Adrenal gland (tissue), 12 donors: ENCODE measurements around the gene AFAP1. TPM values are rescaled to one million over a fixed set of nuclear protein-coding genes. Genes with fewer than 3 reads are reported as not detected.

Experiments
- DNase-seq, 7 donors: peaks; one replicate each; pipeline ENCODE4 v3.0.0-alpha.2; 2019 to 2020
- H3K27ac ChIP-seq, 5 donors: fragments of 200-600 bp; sonication (generic) in 4 of 5; 1 replicate in 3 of 5; 2 replicates in 2 of 5; pipeline versions ENCODE4 v1.5.1 to v1.8.0; 2016 to 2020; ENCODE audit warnings: mild to moderate bottlenecking in 1 of 5
- H3K27me3 ChIP-seq: fragments of 200-600 bp; 2 replicates; pipeline ENCODE4 v1.8.0; 2021
- H3K36me3 ChIP-seq, 2 donors: fragments of 200-600 bp; replicated peaks in 1 of 2; 1 replicate in 1 of 2; 2 replicates in 1 of 2; pipeline versions ENCODE4 v1.5.1 to v1.8.0; 2018 to 2022
- H3K4me1 ChIP-seq, 2 donors: fragments of 200-600 bp; replicated peaks in 1 of 2; 1 replicate in 1 of 2; 2 replicates in 1 of 2; pipeline versions ENCODE4 v1.5.1 to v1.8.0; 2018 to 2021
- H3K4me3 ChIP-seq, 4 donors: fragments of 200-600 bp; sonication (generic) in 3 of 4; one replicate each; pipeline ENCODE4 v1.5.1; 2016 to 2018
- H3K9me3 ChIP-seq, 3 donors: fragments of 200-600 bp; sonication (generic) in 1 of 3; replicated peaks in 1 of 3; 1 replicate in 2 of 3; 2 replicates in 1 of 3; pipeline versions ENCODE4 v1.5.1 to v1.8.0; 2016 to 2021
- POLR2A ChIP-seq, 2 donors: fragments of 450-650 bp; IDR thresholded peaks; one replicate each; pipeline ENCODE4 v1.6.1; 2017; ENCODE audit warnings: antibody characterized with exemption in 2 of 2, mild to moderate bottlenecking in 2 of 2, moderate library complexity in 1 of 2
- WGBS, 4 donors: extraction: QIAGEN DNeasy Blood & Tissue Kit in 2 of 4; methylation state at CpG; one replicate each; pipeline versions ENCODE4 v1.1.5 to v1.1.7; 2013 to 2017; 5-methylcytosine and 5-hydroxymethylcytosine counted together
- intact Hi-C, 2 donors: fragments of 100-400 bp; cut with DNase I; formaldehyde crosslinking; loops; one replicate each; pipeline versions ENCODE4 v1.14.1 to v1.15.0; 2022 to 2023
- polyA plus RNA-seq, 3 donors: library from polyadenylated mRNA; stranded (reverse); fragments of 200-250 nt in 2 of 3; fragments of 350-450 nt in 1 of 3; fragmentation: Illumina TruSeq in 1 of 3; extraction: RNeasy Lipid Tissue Mini Kit (QIAGEN cat#74804) in 1 of 3; gene quantifications; one replicate each; pipeline ENCODE4 v1.2.3, GENCODE V29; 2013 to 2014
- total RNA-seq, 9 donors: library from RNA; depleted of rRNA in 4 of 9; stranded (reverse); fragments of >200 nt in 4 of 9; fragments of 120-200 nt in 1 of 9; fragmentation: NEBNext Ultra II Directional in 1 of 9; extraction: Animal tissue kit (Norgen Biotek cat#: 25700) in 1 of 9; gene quantifications; one replicate each; pipeline versions ENCODE4 v1.1.0 to v1.2.4, GENCODE V29; 2013 to 2023
- TF ChIP-seq, protein P1 (sequence below), 6 experiments: fragments of 450-650 bp in 4 of 6; fragments of 200-600 bp in 2 of 6; sonication (generic) in 1 of 6; IDR thresholded peaks; 1 replicate in 5 of 6; 2 replicates in 1 of 6; pipeline versions ENCODE4 v1.5.1 to v1.8.0; 2016 to 2021; ENCODE audit warnings: antibody characterized with exemption in 6 of 6, mild to moderate bottlenecking in 2 of 6, moderate library complexity in 1 of 6
- donor health status: healthy with polysubstance abuse.
- donor health status: Bipolar disorder and iron deficiency.
- donor health status: DM: yes; HTN: yes; CAD: no.
- donor health status: DM: no; HTN: no; CAD: no.
- donor health status: DM: no; HTN: no; CAD: no.
- donor health status: DM: yes; HTN: yes; CAD: no.

Gene AFAP1
- total and polyA plus RNA-seq, 12 donors, result 3.3 to 16.1 (median 9.8) TPM

DNA sequence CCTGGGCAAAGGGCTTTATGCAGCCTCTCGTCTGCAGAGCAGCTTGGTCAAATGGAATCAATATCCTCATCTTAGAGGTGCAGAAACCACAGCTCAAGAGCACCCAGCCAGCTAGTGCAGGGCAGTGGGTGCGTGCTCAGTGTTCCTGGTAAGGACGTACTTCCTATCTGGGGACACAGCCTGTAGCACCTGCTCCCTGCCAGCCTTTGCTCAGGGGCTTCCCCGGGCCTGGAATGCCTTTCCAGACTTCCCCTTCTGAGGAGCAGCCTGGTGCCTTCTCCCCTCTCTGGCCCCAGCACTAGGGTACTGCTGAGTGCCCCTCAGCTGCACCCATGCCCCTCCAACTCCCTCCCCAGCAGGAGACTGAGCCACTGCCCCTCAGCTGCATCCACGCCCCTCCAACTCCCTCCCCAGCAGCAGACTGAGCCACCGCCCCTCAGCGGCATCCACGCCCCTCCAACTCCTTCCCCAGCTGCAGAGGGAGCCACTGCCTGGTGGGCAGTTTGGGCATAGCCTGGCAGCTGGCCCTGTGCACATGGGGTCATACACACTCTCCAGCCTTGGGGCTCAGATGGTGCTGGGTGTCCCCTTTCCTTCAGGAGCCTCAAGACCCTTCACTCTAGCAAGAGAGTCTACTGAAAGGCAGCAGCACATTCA is 42.2 kb upstream of the AFAP1 start:
- no peaks in the 10 kb centered on the region for H3K36me3 ChIP-seq
- TF ChIP-seq, protein P1, sequence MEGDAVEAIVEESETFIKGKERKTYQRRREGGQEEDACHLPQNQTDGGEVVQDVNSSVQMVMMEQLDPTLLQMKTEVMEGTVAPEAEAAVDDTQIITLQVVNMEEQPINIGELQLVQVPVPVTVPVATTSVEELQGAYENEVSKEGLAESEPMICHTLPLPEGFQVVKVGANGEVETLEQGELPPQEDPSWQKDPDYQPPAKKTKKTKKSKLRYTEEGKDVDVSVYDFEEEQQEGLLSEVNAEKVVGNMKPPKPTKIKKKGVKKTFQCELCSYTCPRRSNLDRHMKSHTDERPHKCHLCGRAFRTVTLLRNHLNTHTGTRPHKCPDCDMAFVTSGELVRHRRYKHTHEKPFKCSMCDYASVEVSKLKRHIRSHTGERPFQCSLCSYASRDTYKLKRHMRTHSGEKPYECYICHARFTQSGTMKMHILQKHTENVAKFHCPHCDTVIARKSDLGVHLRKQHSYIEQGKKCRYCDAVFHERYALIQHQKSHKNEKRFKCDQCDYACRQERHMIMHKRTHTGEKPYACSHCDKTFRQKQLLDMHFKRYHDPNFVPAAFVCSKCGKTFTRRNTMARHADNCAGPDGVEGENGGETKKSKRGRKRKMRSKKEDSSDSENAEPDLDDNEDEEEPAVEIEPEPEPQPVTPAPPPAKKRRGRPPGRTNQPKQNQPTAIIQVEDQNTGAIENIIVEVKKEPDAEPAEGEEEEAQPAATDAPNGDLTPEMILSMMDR (IDR thresholded peaks at IDR 0.05), result no peak
- TF ChIP-seq POLR2A (IDR thresholded peaks at IDR 0.05), result no peak
- intact Hi-C loops, result no loop called here
- H3K27ac ChIP-seq, result no peak overlapping the region
- no peaks in the 10 kb centered on the region for H3K4me1 ChIP-seq
- H3K4me3 ChIP-seq, result no peak overlapping the region
- no peaks in the 10 kb centered on the region for H3K27me3 ChIP-seq
- 77 to 88% (median 86%) methylated on average over 7 to 8 of the region's 8 CpGs for WGBS, 4 donors
- no peaks in the 10 kb centered on the region for H3K9me3 ChIP-seq
- DNase-seq, result no peak

DNA sequence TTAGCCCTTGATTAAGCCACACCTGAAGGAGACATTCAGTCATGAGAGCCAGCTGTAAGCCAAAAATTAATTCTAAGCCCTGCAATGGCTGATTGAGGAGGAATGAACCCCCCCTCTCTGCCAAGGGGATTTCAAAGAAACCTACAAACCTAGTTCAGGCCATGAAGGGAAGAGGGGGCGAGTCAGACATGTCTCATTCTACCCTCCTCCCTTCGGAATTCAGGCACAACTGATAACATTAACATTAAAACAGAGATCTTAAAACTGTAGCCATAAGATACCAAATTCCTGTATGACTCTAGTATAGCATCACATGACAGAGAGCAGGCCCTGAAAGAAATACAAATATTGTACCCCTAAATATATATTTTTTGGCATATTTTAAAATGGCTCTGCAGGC is 40.4 kb upstream of the AFAP1 start:
- no peak for DNase-seq
- Histone ChIP-seq H3K36me3 (no peaks in the 10 kb centered on the region), H3K9me3 (no peaks in the 10 kb centered on the region), H3K4me3 (no peak overlapping the region), H3K4me1 (no peaks in the 10 kb centered on the region), H3K27ac (no peak overlapping the region), H3K27me3 (no peaks in the 10 kb centered on the region)
- WGBS, 4 donors, result 80 to 91% (median 86%) methylated on average over 2 of the region's 2 CpGs
- TF ChIP-seq, protein P1 (IDR thresholded peaks at IDR 0.05), result no peak
- no peak for TF ChIP-seq POLR2A (IDR thresholded peaks at IDR 0.05)
- intact Hi-C loops, result no loop called here

DNA sequence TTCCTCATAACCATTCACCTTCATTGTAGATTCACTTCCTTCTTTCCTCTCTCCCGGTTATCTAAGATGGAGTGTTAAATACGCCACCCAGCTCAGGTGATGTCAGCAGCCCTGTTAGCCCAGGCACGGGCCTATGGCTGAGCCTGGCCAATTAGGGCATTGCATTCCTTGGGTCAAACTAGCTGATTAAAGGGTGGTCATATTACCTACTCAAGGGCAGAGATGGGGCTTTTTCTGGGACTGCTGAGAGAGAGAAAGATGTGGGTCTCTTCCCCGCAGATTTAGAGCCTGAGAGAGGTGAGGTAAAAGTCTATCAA is 39.9 kb upstream of the AFAP1 start:
- TF ChIP-seq POLR2A (IDR thresholded peaks at IDR 0.05), result no peak
- TF ChIP-seq, protein P1 (IDR thresholded peaks at IDR 0.05), result no peak
- Histone ChIP-seq H3K36me3 (no peaks in the 10 kb centered on the region), H3K9me3 (no peaks in the 10 kb centered on the region), H3K27me3 (no peaks in the 10 kb centered on the region), H3K27ac (no peak overlapping the region), H3K4me1 (no peaks in the 10 kb centered on the region), H3K4me3 (no peak overlapping the region)
- intact Hi-C loops, result no loop called here
- DNase-seq, result no peak
- 77 to 87% (median 84%) methylated on average over 4 of the region's 4 CpGs for WGBS, 4 donors

DNA sequence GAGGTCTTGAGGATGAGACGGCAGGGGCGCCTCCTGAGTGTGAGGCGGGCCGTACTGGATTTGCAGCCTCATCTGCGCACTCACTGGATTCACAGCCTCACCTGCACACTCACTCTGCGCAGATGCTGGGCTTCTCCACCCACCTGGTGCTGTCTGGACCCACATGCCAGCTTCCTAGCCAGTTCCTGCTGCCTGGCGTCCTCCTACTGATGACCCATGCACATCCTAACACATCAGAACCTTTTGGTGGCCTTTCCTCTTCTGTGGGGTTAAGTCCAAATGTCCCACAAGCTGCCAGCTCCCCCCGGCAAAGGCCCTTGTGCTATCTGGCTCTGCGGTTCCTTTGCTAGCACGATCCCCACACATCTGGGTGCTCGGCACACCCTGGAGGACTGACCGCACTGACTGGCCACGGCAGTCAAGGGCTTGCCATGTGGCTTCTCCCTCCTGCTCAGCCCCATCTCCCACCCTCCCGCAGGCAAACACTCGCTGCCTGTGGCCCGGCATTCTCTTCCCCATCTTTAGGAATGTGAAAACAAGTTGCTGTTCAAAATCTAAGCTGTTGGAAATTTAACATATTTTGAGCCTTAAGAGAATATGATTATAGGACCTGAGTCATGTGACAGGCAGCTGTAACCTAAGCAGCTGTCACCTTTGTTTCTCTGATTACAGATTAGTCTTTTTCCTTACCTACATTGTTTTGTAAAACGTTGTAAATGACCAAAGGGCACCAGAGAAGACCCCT is 39.4 kb upstream of the AFAP1 start:
- Histone ChIP-seq H3K27me3 (no peaks in the 10 kb centered on the region), H3K4me3 (no peak overlapping the region), H3K4me1 (no peaks in the 10 kb centered on the region), H3K36me3 (no peaks in the 10 kb centered on the region), H3K9me3 (no peaks in the 10 kb centered on the region), H3K27ac (no peak overlapping the region)
- TF ChIP-seq, protein P1 (IDR thresholded peaks at IDR 0.05), result no peak
- TF ChIP-seq POLR2A (IDR thresholded peaks at IDR 0.05), result no peak
- DNase-seq, result no peak
- intact Hi-C loops, result no loop called here
- WGBS, 4 donors, result 85 to 90% (median 88%) methylated on average over 11 to 17 of the region's 17 CpGs
